Activated naive CD4-positive, alpha-beta T cell treated with anti-CD3 and anti-CD28 coated beads, Interleukin-2, amount 10 ng/mL, durations not matched to agents 7 days and 5 days (primary cell): ENCODE results near the gene TLL2.

Experiments
- CTCF ChIA-PET: fragments of 350-600 bp; sonication (Branson Sonifier 250); formaldehyde crosslinking; loops from one replicate; lab custom pipeline; 2021; ENCODE audit warnings: antibody characterized with exemption; lab: Charles Lee
- DNase-seq: peaks from one replicate; pipeline ENCODE4 v3.0.0-alpha.2; 2020
- H3K27ac Mint-ChIP-seq: one replicate; pipeline ENCODE4 v1.8.0; 2021; ENCODE audit warnings: mild to moderate bottlenecking, moderate library complexity, mixed read lengths
- H3K27me3 Mint-ChIP-seq: one replicate; pipeline ENCODE4 v1.8.0; 2021; ENCODE audit warnings: mild to moderate bottlenecking, mixed read lengths
- H3K36me3 Mint-ChIP-seq: one replicate; pipeline ENCODE4 v1.8.0; 2021; ENCODE audit warnings: mixed read lengths
- H3K4me1 Mint-ChIP-seq: one replicate; pipeline ENCODE4 v1.8.0; 2021; ENCODE audit warnings: mixed read lengths
- H3K4me3 Mint-ChIP-seq: one replicate; pipeline ENCODE4 v1.8.0; 2021; ENCODE audit warnings: mild to moderate bottlenecking, moderate library complexity, mixed read lengths
- H3K9me3 Mint-ChIP-seq: one replicate; pipeline ENCODE4 v1.8.0; 2021; ENCODE audit warnings: mixed read lengths

The TLL2 gene

GRCh38 chr10:96357038-96357620 is 156.6 kb downstream of the TLL2 start:
- H3K27me3 Mint-ChIP-seq, result peaks cover 20% of the 10 kb centered on the region
- CTCF ChIA-PET, result interaction anchor here (2.3 kb wide), 1 partner anchor 13 kb away, joined by 7 read pairs; no protein-coding TSS in a partner anchor
- no peaks in the 10 kb centered on the region for H3K9me3 Mint-ChIP-seq

GRCh38 chr10:96352582-96352981 is 161.1 kb downstream of the TLL2 start:
- Mint-ChIP-seq H3K9me3 (no peaks in the 10 kb centered on the region), H3K4me1 (no peaks in the 10 kb centered on the region), H3K36me3 (no peaks in the 10 kb centered on the region), H3K4me3 (no peak overlapping the region), H3K27me3 (peaks cover 27% of the 10 kb centered on the region), H3K27ac (no peak overlapping the region)
- no peak for DNase-seq
- CTCF ChIA-PET, result interaction anchor here (0.7 kb wide), 1 partner anchor 18 kb away, joined by 3 read pairs; no protein-coding TSS in a partner anchor

More at GRCh38 chr10:96357038-96357620, 156.6 kb downstream of the TLL2 start:
- H3K4me1 Mint-ChIP-seq, result no peaks in the 10 kb centered on the region
- H3K4me3 Mint-ChIP-seq, result no peak overlapping the region
- no peak overlapping the region for H3K27ac Mint-ChIP-seq
- H3K36me3 Mint-ChIP-seq, result no peaks in the 10 kb centered on the region
- DNase-seq, result no peak

GRCh38 chr10:96352027-96352426 is 161.7 kb downstream of the TLL2 start:
- peaks cover 27% of the 10 kb centered on the region for H3K27me3 Mint-ChIP-seq
- no peaks in the 10 kb centered on the region for H3K36me3 Mint-ChIP-seq
- no peak overlapping the region for H3K4me3 Mint-ChIP-seq
- no peak overlapping the region for H3K27ac Mint-ChIP-seq
- no peaks in the 10 kb centered on the region for H3K9me3 Mint-ChIP-seq
- no peaks in the 10 kb centered on the region for H3K4me1 Mint-ChIP-seq
- CTCF ChIA-PET, result no interaction called here
- no peak for DNase-seq

- CTCF ChIA-PET, result no interaction called here
- Mint-ChIP-seq H3K27ac (no peak overlapping the region), H3K4me1 (no peaks in the 10 kb centered on the region), H3K4me3 (no peak overlapping the region), H3K27me3 (peaks cover 22% of the 10 kb centered on the region), H3K36me3 (no peaks in the 10 kb centered on the region), H3K9me3 (peaks cover 5% of the 10 kb centered on the region)
- DNase-seq, result no peak
Measured at GRCh38 chr10:96346295-96346694, 167.4 kb downstream of the TLL2 start.

GRCh38 chr10:96345222-96345621 is 168.5 kb downstream of the TLL2 start:
- DNase-seq, result no peak
- H3K27me3 Mint-ChIP-seq, result peaks cover 23% of the 10 kb centered on the region

GRCh38 chr10:96344178-96344577 is 169.5 kb downstream of the TLL2 start:
- Mint-ChIP-seq H3K27me3 (peaks cover 18% of the 10 kb centered on the region), H3K36me3 (no peaks in the 10 kb centered on the region), H3K4me3 (no peak overlapping the region), H3K4me1 (no peaks in the 10 kb centered on the region), H3K9me3 (peaks cover 5% of the 10 kb centered on the region), H3K27ac (no peak overlapping the region)
- CTCF ChIA-PET, result no interaction called here
- DNase-seq, result no peak

More at GRCh38 chr10:96345222-96345621, 168.5 kb downstream of the TLL2 start:
- CTCF ChIA-PET, result no interaction called here
- no peaks in the 10 kb centered on the region for H3K4me1 Mint-ChIP-seq
- no peak overlapping the region for H3K27ac Mint-ChIP-seq
- peaks cover 5% of the 10 kb centered on the region for H3K9me3 Mint-ChIP-seq
- no peak overlapping the region for H3K4me3 Mint-ChIP-seq
- no peaks in the 10 kb centered on the region for H3K36me3 Mint-ChIP-seq

- peaks cover 20% of the 10 kb centered on the region for H3K27me3 Mint-ChIP-seq
- no peak overlapping the region for H3K27ac Mint-ChIP-seq
- CTCF ChIA-PET, result interaction anchor here (5.4 kb wide), 1 partner anchor 113 kb away, joined by 45 read pairs; no protein-coding TSS in a partner anchor
- no peaks in the 10 kb centered on the region for H3K36me3 Mint-ChIP-seq
- H3K4me1 Mint-ChIP-seq, result no peaks in the 10 kb centered on the region
- no peak overlapping the region for H3K4me3 Mint-ChIP-seq
- DNase-seq, result no peak
- peaks cover 5% of the 10 kb centered on the region for H3K9me3 Mint-ChIP-seq
Measured at GRCh38 chr10:96342402-96342801, 171.3 kb downstream of the TLL2 start.

GRCh38 chr10:96341219-96342182 is 172.2 kb downstream of the TLL2 start:
- H3K4me3 Mint-ChIP-seq, result no peak overlapping the region
- CTCF ChIA-PET, result interaction anchor here (0.7 to 5.4 kb wide), 9 partner anchors 8 to 294 kb away, joined by 3 to 45 read pairs (median 4); no protein-coding TSS in a partner anchor
- no peaks in the 10 kb centered on the region for H3K36me3 Mint-ChIP-seq
- no peaks in the 10 kb centered on the region for H3K4me1 Mint-ChIP-seq
- H3K9me3 Mint-ChIP-seq, result peaks cover 5% of the 10 kb centered on the region
- H3K27ac Mint-ChIP-seq, result no peak overlapping the region
- DNase-seq, result no peak
- H3K27me3 Mint-ChIP-seq, result peaks cover 24% of the 10 kb centered on the region

- Mint-ChIP-seq H3K27me3 (peaks cover 18% of the 10 kb centered on the region), H3K4me3 (no peak overlapping the region), H3K4me1 (no peaks in the 10 kb centered on the region), H3K36me3 (no peaks in the 10 kb centered on the region), H3K27ac (no peak overlapping the region), H3K9me3 (no peaks in the 10 kb centered on the region)
- CTCF ChIA-PET, result interaction anchor here (0.7 to 5.4 kb wide), 11 partner anchors 8 to 324 kb away, joined by 3 to 45 read pairs (median 4); partner anchors contain the start of gene DNTT
- DNase-seq, result peak; percentile 73
Measured at GRCh38 chr10:96339956-96340904, 173.5 kb downstream of the TLL2 start.

GRCh38 chr10:96339383-96339782 is 174.3 kb downstream of the TLL2 start:
- Mint-ChIP-seq H3K9me3 (no peaks in the 10 kb centered on the region), H3K4me3 (no peak overlapping the region), H3K36me3 (no peaks in the 10 kb centered on the region), H3K27ac (no peak overlapping the region), H3K27me3 (peaks cover 22% of the 10 kb centered on the region), H3K4me1 (no peaks in the 10 kb centered on the region)
- DNase-seq, result no peak
- CTCF ChIA-PET, result interaction anchor here (0.9 to 5.4 kb wide), 4 partner anchors 35 to 323 kb away, joined by 4 to 45 read pairs (median 10); partner anchors contain the start of gene DNTT

GRCh38 chr10:96338279-96338925 is 175.3 kb downstream of the TLL2 start:
- CTCF ChIA-PET, result interaction anchor here (1.1 to 5.4 kb wide), 4 partner anchors 9 to 322 kb away, joined by 3 to 45 read pairs (median 10); no protein-coding TSS in a partner anchor
- Mint-ChIP-seq H3K27me3 (peaks cover 18% of the 10 kb centered on the region), H3K27ac (no peak overlapping the region), H3K36me3 (no peaks in the 10 kb centered on the region), H3K4me1 (peaks cover 3% of the 10 kb centered on the region), H3K4me3 (no peak overlapping the region), H3K9me3 (no peaks in the 10 kb centered on the region)
- no peak for DNase-seq

GRCh38 chr10:96337106-96337505 is 176.6 kb downstream of the TLL2 start:
- H3K4me3 Mint-ChIP-seq, result no peak overlapping the region

More at GRCh38 chr10:96337106-96337505, 176.6 kb downstream of the TLL2 start:
- DNase-seq, result no peak
- Mint-ChIP-seq H3K36me3 (no peaks in the 10 kb centered on the region), H3K27ac (no peak overlapping the region), H3K27me3 (peaks cover 22% of the 10 kb centered on the region), H3K9me3 (no peaks in the 10 kb centered on the region), H3K4me1 (peaks cover 10% of the 10 kb centered on the region)
- CTCF ChIA-PET, result interaction anchor here (0.7 to 2.4 kb wide), 5 partner anchors 11 to 318 kb away, joined by 3 to 13 read pairs (median 4); no protein-coding TSS in a partner anchor
